NCI-H510A (cell line): ENCODE results near the gene PC.
A peak's percentile ranks its signal among the peaks of the same experiment; 100 is the strongest.

Source experiments
- DNase-seq: peaks from one replicate; lab custom pipeline; 2025; lab: John Stamatoyannopoulos, UW

Gene PC

DNA sequence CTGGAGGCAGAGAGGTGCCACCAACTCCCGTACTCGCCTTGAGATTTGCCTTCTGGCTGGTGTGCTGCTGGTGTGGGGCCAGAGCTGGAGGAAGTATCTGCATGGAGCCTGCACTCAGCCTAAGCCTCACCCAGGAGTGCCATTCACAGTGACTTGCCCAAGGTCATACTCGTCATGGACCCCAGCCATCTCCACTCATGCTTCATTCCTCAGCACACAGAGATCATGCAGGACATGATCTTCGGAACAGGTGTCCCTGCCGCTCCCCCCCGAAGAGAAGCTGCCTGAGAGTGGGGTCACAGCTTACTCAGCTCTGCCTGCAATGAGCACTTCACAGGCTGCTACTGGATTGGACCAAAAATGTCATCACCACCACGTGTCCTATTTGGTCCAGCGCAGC is 49.0 kb downstream of the PC start:
- no peak for DNase-seq

DNA sequence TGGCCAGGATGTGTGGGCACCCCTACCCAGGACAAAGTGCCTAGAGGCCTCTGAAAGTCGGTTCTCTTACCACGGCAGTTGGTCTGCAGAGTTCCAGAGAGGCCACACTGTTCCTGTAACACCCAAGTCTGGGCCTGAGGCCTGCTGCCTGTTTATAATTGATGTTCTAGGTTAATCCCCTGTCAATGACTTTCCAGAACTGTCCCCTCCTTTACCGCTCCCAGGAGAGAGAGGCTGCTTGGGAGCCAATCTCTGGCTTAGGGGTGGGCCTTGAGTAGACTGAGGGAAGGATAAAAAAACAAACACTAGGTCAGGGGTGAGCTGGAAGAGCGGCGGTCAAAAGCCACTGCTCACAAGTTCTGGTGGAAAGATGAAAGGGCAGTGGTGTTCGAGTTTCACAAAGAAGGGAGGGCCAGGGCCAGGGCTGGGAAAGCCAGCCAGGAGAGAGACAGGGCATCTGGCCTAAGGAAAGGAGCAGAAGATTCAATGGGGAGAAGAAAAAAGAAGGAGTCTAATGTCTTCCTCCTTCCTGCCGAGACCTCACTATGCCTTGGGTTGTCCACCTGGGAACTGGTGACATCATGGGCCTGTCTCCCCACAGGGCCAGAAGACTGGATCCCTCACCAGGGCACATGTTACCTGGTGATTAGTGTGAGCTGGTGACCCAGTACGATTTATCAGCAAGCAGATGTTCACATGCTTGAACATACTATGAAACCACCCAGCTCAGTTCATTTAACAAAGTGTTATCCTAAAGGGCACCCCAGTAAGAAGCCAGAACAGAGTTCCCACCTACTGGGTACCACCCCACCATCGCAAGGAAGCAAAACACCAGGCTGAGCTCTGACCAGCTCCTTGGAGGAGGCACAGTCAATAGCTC is 50.2 kb downstream of the PC start:
- no peak for DNase-seq

DNA sequence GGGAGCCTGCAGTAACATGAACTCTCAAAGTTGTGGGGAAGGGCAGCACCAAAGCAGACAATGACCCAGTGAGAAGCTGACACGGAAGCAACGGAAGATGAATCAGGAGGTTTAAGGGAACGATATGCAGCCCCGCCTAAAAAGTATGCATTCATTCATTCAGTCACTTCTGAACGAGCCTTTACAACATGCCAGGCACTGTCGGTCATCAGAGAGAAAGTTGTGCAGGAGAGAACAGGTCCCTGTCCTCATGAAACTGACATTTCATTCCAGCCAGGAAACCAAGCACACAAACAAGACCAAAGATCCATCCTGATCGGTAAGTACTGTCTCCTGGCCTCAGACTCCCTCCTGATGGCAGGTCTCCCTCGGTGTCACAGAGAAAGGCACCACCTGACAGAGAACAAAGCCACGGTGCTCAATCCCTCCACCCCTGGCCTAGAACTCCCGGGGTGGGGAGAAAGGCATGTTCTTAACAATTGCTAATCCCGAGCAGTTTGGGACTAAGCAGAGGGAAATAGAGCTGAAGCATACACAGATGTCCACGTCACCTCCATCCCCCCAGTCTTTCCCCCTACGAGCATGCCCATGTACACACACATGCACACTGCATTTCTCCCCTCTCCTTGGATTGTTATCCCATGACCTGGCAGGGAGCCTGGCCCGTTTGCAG is 52.0 kb downstream of the PC start:
- DNase-seq, result no peak

DNA sequence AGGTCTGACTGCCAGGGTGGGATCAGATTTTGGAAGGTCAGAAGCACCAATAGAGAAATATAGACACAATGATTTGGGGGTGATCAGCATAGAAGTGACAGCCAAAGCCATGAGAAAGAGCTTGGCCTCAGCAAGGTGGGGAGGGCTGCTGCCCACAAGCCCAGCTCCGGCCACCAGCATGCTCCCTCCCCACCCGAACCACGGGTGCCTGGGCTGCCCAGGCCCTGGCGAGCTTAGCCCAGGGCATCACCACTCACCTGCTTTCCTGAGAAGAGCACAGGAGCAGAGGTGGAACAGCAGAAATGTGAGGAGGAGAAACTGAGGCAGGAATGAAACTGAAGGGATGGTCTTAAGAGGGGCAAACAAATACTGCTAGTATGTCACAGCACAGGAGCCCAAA is 52.6 kb downstream of the PC start:
- no peak for DNase-seq

DNA sequence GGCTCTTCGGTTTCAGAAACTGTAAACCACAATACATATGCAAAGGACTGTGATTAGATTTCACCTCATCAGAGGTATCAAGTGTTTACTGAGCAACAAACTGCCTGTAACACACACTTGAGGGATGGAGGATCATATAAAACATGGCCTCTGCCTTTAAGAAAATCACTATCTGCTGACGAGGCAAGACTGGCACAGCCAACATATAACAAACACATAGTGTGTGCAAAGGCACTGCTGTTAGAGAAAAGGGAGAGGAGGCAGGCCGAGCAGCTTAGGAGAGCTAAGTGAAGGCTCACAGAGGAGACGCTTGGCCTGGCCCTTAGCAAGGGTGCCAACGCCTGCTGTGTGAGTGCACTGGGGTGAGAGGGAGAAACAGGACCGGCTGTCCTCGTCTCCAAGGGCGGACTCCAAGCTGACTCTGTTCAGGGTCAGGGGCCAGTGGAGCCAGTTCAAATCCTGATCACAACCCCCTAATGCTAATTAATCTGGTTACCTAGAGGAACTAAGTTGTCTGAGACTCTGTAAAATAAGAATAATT is 53.1 kb downstream of the PC start:
- peak; percentile 12 for DNase-seq

DNA sequence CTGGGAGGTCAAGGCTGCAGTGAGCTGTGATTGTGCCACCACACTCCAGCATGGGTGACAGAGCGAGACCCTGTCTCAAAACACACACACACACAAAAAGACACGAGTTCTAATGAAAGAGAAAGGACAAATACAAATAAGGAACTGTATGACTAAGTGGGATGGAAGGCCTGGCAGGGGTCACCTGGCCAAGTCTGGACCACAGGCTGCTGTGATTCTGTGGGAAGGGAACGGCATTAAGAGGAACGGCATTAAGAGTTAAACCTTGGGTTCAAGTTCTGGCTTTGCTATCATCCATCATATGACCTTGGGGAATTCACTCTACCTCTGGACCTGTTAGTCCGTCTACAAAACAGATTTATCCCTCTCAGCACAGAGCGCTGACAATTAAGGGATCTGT is 53.6 kb downstream of the PC start:
- no peak for DNase-seq

DNA sequence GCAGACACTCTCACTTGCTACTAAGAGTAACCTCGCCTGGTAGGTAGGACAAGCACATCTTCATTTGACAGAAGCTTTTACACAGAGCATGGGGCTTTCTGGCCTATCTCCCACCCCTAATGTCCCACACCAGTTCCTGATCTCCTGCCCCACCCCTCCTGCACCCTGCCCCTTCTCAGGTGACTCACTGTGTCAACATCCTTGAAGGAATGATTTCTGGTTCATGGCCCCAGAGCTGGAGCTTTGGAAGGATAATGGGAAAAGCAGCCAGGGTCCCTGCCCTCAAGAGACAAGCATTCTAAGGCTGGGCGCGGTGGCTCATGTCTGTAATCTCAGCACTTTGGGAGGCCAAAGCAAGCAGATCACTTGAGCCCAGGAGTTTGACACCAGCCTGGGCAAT is 54.1 kb downstream of the PC start:
- DNase-seq, result no peak

DNA sequence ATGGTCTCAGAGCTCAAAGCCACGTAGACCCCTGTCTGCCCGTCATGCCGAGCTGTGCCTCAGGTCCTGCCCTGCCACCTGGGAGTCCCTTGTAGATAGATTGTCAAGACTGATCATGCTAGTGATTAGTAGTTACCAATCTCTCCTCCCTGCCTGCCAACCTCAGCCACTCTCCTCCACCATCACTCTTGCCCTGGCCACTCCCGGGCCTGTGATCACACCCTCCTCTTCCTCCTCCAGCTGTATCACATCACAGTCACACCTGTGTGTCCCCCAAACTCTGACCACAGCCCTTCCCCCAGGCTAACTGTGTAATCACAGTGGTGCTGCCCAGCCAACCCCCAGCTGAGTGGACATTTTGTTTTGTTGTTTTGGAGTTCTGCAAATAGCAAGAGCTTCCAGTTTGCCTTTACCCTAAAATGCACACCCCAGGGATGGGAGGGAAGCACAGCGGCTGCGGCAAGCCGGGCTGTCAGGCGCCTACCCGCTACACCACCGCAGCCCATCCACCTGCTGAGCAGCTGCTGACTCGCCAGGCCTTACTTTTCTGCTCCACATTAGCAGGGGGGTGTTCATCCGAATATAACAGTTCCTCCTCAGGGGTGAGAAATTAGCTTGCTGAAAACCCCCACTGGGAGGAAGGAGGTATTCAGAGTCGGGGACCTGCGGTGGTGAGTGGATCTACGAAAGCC is 55.6 kb downstream of the PC start:
- DNase-seq, result no peak

DNA sequence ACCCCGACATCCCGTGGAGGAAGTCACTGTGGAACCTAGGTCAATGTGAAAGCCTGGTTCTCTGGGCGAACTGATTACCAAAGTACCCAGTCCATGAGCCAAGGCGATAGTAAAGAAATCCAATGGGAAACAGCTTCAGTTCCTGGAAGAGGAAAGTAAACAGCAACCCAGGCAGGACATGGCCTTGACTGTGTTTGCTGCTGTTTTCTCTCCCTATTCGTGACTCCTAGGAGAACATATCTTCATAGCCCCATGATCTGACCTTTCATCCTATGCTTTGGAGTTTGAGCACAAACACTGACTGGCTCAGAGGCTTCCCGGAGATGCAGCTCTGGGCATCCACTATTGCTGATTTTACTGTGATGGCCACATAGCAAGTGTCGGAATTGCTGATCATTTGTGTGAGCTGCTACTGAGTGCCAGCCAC is 56.2 kb downstream of the PC start:
- DNase-seq, result no peak

DNA sequence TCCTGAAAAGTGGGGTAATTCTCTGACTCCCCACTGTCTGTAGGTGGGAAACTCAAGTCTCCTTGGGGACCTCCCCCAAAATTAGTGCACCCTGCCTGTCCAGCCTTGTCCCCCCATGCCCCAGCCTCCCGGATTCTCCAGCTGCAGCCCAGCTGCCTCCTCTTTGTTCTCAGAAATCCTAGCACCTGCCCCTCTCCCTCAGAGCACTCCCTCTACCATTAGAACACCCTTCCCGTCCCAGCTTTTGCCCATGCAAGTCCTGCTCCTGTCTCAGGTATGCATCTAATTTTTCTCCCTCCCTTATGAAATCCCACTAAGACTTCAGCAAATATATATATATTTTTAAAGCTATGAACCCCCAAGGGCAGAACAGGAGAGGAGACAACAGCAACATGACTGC is 64.0 kb downstream of the PC start:
- DNase-seq, result peak; percentile 15

DNA sequence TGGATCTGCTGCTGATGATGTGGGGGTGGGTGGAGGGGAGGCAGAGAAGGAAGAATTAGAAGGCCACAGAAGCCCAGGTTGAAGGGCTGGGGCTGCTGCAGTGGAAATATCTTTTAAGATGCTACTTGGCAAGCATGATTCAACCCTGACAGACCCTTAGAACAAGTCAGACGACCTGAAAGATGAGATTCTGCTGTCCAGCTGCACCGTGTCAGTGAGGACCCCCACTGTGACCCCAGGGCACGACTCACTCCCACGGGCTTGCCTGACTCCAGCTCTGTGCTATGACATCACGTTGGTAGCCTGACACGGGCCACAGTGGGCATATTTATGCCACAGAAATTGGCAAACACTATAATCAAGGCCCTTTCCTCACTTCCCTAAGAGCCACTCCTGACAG is 65.3 kb downstream of the PC start:
- DNase-seq, result no peak

DNA sequence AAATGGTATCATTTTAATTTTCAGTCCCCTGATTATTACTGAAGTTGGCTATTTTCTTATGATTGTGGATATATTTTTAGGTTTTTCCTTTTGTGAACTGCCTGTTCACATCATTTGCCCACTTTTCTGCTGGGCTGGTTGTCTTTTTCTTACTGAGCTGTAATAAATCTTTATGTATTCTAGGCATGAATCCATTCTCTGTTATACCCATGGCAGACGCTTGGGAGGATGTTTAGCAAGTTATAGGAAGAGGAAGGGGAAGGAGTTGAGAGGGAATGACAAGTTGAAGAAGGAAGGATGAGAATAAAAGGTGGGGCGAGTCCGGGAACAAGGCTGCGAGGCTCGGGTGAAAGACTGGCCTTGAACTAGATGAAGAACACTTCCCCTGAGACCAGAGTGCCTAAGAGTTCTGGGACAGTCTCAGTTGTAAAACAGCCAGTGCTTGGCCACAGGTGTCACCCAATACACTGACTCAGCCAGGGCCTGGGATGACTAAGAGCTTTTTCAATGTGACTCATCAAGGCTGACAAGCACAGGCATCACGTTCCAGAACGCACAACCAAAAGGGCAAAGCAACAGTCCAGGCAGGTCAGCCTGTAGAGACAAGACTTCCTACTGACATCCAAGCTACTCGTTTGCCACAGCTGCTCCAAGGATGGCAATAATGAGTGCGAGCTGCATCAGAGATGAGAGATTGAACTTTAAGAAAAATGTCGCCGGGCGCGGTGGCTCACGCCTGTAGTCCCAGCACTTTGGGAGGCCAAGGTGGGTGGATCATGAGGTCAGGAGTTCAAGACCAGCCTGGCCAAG is 66.1 kb downstream of the PC start:
- DNase-seq, result no peak

DNA sequence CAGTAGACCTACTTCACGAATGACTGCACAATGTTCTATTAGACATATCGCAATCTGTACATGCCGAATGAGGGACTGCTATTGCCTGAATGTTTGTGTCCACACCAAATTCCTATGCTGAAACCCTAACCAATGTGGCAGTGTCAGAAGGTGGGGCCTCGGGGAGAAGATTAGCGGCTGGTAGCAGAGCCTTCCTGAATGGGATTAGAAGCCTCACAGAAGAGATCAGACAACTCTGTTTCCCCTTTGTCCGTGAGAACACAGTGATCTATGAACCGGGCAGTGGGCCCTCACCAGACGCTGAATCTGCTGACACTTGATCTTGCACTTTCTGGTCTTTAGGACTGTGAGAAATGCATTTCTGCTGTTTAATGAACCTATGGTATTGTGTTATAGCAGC is 68.2 kb downstream of the PC start:
- DNase-seq, result no peak

DNA sequence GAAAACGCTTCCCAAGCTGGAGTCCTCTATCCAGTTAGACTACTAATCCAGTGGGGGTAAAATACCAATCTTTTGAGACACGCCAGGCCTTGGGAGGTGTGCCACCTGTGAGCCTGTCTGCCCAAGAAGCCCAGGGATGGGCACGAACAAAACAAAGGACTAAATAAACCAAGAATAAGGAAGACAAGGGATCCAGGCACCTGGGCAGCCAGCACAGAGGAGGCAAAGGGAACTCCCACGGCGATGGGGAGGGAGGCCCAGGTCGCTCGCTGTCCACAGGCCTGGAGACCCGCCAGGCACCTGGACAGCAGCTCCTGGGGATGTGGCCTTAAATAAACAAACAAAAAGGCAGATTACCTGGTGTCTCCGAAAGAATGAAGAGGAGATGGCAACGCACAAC is 69.9 kb downstream of the PC start:
- DNase-seq, result no peak

DNA sequence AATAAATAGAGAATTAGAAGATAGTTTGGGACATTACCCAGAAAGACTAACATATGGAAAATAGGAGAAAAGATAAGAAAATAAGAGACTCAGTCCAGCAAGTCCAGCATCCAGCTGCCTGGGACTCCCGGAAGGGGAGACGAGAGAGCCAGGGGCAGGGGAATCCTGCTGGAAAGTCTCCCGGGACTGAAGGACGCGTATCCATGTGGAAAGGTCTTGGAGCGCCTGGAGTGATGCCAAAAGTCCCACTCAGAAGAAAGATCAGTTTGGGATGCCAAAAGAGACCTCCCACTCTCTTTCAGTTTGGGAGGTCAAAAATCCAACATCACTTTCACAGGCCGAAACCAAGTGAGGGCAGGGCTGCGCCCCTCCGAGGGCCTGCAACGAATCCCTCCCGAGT is 70.7 kb downstream of the PC start:
- no peak for DNase-seq

DNA sequence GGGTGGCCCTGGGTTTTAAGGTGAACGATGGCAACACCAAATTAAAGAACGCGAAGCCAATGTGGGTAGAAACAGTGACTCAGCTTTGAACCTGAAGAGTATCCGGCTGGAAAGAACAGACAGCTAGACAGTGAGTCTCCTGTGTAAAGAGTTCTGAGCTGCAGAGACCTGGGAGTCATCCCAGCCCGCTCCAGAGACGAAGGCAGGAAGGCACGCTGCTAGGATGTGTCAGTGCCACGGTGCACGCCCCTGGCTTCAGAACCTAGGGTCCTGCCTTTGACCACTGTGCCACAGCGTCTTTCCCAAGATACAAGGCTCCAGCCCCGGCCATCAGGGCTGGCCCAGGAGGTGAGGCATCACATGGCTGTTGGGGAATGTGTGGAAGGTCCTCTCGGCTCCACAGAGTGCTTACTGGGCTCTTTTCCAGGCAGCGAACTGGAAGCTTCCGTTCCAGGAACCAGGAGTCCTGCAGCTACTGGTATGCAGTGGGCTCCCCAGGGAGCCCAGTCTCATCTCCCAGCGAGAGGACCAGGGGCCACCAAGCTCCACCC is 71.4 kb downstream of the PC start:
- DNase-seq, result no peak

DNA sequence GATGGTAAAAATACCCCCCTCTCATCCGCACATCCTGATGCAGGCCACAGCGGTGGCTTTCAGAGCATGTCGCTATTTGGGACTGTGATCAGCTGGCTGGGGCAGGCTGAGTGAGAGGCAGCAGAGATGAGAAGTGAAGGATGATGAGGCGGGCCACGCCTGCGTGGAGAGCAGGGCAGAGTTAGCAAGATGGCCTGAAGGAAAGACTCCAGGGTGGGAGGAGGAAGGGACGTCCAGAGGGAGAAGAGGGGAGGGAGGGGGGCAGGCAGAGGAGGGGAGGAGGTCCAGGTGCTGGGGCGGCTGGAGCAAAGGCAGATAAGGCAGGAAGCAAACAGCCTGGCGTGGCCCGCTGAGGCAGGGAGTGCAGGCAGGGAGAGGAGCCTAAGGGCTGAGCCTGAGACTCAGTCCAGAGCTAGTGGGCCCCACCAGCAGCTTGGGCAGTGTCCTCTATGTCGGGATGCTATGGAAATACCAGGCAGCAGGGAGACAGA is 72.2 kb downstream of the PC start:
- no peak for DNase-seq

DNA sequence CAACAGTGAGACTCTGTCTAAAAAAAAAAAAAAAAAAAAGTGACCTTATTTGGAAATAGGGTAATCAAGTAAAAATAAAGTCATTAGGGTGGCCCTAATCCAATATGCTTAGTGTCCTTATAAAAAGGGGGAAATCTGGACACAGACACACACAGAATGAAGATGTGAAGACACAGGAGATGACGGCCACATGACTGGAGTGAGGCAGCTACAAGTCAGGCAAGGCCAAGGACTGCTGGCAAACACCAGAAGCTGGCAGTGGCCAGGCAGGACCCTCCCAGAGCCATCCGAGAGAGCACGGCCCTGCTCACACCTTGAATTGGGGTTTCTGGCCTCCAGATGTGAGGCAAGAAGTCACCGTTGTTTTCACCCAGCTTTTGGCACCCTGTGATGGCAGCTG is 72.7 kb downstream of the PC start:
- DNase-seq, result no peak

DNA sequence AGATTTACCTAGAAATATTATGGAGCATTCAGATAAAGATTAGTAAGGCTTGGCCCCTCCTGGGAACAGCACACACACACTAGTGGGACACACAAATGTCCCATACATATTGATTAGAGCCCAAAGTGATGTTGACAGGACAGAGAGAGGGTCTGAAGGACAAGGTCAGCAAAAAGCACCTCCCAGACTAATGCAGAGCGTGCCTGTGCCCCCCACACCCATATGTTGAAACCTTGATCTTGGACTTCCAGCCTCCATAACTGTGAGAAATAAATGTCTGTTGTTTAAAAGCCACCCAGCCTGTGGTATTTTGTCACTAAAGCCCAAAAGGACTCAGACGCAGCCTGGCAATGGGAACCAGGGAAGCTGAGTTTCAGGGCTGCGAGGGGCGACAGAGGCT is 73.7 kb downstream of the PC start:
- DNase-seq, result no peak

DNA sequence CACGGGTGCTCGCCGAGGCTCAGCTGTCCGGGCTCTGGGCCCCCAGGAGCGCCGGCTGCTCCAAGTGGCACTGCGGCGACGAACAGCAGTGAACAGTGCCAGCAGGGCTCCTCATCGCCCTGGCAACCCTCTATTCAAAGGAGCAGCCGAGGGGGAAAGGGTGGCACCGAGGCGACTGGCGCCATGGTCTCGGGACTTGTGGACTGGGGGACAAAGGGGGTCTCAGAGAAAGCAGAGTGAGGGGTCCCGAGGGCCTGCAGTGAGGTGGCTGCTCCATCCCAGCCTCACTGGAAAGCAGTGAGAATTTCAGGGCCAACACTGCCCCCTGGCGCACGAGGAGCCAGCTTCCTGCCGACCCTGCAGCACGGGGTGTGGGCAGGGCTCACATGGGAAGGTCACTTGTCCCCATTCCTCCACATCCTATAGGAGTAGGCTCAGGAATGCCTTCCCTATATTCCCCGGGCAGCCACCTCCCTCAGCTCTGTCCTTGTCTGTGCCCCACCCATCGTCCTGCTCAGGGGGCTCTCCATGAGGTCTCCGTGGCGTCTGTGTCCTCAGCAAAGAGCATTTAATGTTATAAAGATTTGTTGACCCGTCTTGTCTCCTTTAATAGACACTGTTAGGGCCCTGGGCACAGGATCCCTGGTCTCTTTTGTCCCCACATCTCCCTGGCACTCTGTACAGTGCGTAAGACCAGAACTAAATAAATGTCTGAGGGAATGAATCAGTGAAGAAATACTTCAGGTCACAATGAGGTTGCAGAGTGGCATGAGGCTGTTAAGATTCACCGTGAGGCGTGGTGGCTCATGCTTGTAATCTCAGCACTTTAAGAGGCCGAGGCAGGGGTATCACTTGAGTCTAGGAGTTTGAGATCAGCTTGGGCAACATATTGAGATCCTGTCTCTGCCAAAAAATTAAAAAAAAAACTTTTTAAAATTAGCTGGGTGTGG is 74.9 kb downstream of the PC start:
- peak; percentile 76 for DNase-seq
